ENCODE data around the gene MAP2K3.
A peak's percentile ranks its signal among the peaks of the same experiment; 100 is the strongest.
"Not testable (repeated sequence)": the region's sequence is repeated elsewhere in the genome, so short reads cannot be mapped to it uniquely, and the experiment has no call there.

The MAP2K3 gene

GRCh38 chr17:21339011-21339410 lies 54.5 kb downstream of the MAP2K3 start:
- no peak for DNase-seq

- DNase-seq, result peak; percentile 3
These were observed 55.1 kb downstream of the MAP2K3 start for GRCh38 chr17:21339571-21339970.

GRCh38 chr17:21340407-21340806 lies 55.9 kb downstream of the MAP2K3 start:
- not testable (repeated sequence) for DNase-seq

GRCh38 chr17:21341279-21341678 lies 56.8 kb downstream of the MAP2K3 start:
- not testable (repeated sequence) for DNase-seq

DNA sequence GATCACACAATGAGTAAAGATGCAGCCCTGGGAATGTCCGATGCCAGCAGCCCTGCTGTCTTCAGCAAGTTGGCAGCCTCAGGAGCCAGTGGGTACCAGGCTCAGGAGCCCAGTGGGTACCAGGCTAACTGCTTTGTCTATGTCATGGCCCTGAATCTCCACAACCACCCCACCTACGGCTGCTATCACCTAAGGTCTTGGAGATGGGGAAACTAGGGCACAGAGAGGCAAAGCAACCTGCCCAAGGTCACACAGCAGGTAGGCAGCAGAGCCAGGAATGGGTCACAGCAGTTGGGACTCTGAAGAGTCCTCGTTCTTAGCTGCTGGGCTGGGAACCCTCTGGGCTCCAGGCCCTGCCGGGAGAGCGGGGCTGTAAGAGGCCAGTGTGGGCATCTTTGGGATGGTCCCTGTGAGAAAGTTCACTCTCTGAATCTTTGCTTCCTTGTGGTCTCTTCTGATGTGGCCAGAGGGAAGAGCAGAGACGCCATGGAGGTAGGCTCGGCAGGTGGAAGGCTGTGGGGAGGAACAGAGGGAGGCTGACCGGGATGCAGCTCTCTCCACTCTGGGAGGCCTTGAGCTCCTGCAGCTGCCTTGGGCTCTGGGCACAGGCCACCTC lies 57.5 kb downstream of the MAP2K3 start:
- peak; percentile 7 for DNase-seq

DNA sequence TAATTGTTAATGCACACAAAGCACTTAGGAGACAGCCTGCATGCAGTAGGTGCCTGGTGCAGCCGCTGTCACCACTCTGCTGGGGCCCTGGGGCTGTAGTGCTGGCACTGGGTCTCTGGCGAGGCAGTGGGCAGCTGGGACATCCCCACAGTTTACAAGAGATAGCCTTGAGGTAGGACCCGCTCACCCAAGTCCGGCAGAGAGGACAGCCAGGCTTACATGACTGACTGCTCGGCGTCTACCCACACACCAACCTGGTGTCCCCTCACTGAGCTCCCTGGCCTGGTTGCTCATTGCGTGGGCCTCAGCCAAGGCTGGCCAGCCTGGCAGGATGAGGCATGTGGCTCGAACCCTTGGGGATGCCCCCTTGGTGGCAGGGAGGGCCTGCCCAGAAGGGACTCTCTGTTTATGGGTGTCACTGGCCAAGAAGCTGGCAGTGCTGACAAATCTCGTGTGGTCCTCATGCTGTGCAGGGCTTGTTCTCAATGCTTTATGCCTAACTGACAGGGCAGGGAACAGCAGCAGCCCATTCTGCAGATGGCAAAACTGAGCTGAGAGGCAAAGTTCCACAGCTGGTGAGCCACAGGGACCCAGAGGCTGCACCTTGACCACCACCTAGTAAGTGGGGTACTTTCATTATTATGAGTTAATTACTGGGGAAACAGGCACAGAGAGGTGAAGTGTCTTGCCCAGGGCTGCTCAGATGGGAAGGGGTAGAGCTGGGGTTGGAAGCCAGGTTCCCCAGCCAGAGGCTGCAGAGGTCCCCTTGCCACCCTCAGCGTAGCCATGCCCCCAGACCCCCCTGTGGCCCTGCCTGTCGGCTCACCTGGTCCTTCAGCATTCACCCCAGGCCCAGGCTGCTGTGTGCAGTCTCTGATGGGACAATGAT lies 58.8 kb downstream of the MAP2K3 start:
- DNase-seq, result peak; percentile 12

DNA sequence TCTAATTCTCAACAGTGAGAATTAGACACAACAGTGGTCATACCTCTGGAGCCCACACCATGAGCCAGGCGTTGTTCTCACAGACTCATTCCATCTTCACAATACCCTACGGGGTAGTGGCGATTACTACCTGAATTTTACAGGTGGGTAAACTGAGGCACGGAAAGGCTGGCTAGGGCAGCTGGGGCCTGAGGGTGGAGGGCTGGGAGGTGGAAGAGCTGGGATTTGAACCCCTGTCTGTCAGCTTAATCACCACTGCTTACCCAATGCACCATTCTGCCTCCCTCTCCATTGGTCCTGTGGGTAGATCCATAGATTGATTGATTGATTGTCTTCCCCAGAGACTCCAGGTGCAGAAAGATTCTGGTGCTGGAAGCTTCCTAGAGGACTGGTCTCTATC lies 60.3 kb downstream of the MAP2K3 start:
- DNase-seq, result peak; percentile 3

- DNase-seq, result peak; percentile 12
These were observed 60.7 kb downstream of the MAP2K3 start for GRCh38 chr17:21345236-21345635.

GRCh38 chr17:21346107-21346506 lies 61.6 kb downstream of the MAP2K3 start:
- DNase-seq, result not testable (repeated sequence)

DNA sequence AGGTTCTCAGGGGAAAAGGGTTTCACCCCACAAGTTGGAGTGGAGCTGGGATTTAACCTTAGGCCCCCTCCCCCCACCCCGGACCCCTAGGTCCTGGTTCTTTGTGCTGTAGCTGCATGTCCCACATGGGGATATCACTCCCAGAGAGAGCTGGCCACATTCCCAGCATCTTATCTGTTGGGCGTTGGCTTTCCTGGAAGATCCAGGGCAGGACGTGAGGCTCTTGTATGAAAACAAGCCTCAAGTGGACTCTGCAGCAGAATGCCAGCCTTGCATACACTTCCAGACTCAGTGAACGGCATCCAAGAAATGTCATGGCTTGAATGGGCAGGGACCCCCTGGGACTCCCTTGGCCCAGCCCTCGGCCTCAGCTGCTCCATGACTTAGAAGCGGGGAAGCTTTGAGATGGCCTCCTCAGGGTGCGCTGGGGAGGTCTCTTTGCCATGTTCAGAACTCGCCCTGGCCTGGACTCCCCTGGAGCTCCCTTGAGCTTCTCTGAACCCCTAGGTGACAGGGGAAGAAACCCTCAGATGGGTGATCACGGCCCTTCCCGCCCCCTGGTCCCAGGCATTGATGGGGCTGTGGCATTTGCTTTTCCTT lies 62.2 kb downstream of the MAP2K3 start:
- peak; percentile 8 for DNase-seq

- not testable (repeated sequence) for DNase-seq
These were observed 63.1 kb downstream of the MAP2K3 start for GRCh38 chr17:21347660-21348059.

- not testable (repeated sequence) for DNase-seq
These were observed 63.8 kb downstream of the MAP2K3 start for GRCh38 chr17:21348081-21348925.

DNA sequence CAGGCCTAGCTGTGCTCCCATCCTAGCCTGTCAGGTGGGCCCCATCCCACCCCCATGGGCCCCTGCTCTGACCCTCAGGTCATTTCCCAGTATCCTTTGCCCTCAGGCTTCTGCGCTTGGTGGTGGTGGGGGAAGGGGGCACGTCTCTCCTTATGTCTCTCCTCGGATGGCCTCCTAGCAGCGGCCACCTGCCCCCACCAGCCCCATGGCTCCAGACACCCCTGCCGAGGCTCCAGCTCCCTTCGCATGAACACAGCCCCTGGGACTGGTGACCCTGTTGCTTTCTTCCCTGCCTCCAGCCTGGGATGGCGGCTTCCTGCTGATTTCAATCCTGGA lies 64.4 kb downstream of the MAP2K3 start:
- DNase-seq, result not testable (repeated sequence)

GRCh38 chr17:21349358-21350050 lies 65.0 kb downstream of the MAP2K3 start:
- not testable (repeated sequence) for DNase-seq

GRCh38 chr17:21350495-21350894 lies 66.0 kb downstream of the MAP2K3 start:
- not testable (repeated sequence) for DNase-seq

DNA sequence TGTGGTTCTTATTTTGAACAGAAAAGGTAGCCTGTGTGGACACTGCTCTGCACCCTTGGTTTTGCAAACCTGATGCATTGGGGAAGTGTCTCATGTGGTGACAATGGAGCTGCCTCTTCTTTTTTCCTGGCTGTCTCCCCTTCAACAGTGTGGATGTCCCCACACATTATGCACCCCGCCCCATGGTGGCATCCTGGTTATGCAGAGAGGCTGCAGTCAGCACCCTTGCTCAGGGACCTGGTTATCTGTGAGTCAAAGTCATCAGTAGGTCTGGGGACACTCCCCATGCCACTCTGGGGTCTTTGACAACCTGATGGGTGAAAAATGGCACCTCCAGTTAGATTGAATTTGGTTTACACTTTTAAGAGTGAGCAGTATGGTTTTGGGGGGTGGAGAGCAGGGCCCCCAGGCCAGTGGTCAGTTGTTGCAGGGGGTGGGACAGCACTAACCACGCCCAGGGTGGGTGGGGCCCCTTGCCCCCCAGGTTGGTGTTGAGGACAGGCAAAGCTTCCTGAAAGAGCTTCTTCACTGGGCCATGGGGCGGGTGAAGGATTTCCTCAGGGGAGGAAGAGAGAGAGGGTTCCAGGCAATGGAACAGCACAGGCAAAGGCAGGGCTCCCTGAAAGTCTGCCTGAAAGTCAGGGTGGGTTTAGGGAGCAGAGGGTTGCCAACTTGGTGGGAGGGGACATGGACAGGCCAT lies 67.0 kb downstream of the MAP2K3 start:
- DNase-seq, result no peak

DNA sequence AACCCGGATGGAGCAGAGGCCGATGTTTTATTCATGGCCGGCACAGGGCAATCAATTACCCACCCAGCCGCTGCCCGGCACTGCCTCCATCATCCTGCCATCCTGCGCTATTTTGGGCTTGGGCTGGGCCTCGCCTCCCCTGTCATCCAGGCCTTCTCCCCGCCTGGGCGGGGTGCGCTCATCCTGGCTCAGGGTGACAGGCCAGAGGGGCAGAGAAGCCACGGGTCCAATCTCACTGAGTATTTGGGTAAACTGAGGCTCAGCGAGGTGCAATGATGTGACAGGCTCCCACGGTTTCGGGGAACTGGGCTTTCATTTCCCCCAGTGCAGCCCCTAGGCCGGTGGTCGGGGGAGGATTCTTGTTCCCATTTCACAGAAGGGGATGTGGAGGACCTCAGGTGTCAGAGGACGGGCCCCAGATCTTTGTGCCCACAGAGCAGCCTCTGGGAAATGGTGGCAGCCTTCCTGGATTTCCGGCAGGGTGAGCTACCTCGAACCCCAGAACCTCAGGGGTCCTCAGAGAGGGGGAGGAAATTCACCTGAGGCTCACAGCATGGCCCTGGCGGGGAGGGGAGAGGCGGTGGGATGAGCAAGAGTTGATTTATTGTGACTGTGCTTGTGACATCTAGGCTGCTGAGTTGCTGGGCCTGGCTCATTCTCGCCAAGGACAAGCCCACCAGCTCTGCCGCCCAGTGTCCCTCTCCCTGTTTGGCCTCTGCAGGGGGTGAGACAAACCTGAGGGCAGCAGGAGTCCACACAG lies 67.9 kb downstream of the MAP2K3 start:
- DNase-seq, result no peak

DNA sequence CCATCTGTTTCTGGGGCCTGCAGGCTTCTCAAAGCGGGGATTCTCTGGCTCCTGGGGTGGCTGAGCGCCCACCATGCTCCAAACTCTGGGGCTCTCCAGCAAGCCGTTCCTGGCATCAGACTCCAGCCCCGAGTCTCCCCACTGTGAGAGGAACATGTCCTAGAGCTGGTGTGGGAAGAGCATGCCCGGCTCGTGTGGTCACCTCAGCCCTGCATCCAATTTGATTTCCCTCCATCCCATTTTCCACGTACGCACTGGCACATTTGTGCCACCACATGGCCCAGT lies 68.4 kb downstream of the MAP2K3 start:
- DNase-seq, result no peak

DNA sequence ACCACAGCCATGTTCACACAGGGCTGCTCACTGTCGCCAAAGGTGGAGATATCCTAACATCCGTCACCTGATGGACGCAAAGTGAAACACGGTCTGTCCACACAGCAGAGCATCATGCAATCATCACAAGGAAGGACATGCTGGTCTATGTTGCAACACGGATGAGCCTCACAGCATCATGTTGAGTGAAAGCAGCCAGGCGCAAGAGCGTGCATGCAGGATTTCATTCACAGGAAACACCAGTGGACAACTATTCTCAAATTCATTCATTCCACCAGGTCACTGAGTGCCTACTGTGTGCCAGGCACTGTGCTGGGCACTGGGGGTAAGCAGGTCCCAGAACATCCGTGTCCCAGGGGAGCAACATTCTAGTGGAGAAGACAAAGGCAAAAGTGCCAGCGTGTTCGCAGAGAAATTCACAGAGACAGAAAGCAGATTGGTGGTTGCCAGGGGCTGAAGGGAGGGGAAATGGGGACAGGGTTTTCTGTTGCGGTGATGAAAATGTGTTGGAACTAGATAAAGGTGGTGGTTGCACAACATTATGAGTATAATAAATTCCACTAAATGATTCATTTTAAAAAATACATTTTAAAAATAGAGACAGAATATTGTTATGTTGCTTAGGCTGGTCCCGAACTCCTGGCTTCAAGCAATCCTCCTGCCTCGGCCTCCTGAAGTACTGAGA lies 69.0 kb downstream of the MAP2K3 start:
- DNase-seq, result no peak

DNA sequence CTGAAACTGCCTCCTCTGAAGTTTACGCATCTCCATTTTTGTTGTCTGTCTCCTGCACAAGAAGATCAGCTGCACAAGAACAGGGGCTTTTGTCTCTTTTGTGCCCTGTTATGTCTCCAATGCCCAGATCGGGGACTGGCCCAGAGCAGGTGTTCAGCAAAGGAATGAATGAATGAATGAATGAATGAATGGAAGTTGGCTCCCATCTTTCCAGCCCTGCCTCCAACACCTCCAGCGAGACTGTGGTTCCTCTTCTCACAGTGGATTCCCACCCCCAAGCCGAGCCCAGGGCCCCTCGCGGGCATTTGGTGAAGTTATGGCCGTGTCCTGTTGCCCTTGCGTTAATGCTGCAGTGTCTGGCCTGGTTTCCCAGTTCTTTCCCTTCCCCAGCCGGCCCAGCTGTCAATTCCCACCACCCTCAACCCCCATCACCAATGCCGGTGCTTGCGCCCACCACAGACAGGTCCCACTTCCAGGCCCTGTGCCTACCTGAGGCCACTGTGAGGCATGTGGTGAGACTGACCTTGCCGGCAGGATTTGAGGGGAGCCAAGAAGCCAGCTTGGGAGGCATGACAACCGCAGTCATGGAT lies 70.4 kb downstream of the MAP2K3 start:
- DNase-seq, result no peak
